HepG2 (cell line): Measurements from ENCODE around the gene B3GALNT2. TPM values are rescaled to one million over a fixed set of nuclear protein-coding genes. Genes with fewer than 3 reads are reported as not detected.

ENCODE experiments used
- GATA4 ChIP-seq: sonication (generic); IDR thresholded peaks from 2 replicates; pipeline ENCODE4 v1.6.1; 2016; ENCODE audit warnings: antibody characterized with exemption, low read depth, borderline replicate concordance
- HCFC1 ChIP-seq: fragments of 150-350 bp; IDR thresholded peaks from 2 replicates; pipeline ENCODE4 v1.6.1; 2014; ENCODE audit warnings: low read depth, low read length
- HES4 ChIP-seq: sonication (generic); formaldehyde crosslinking; IDR thresholded peaks from 2 replicates; pipeline ENCODE4 v1.9.0; 2021; ENCODE audit warnings: mild to moderate bottlenecking, missing genetic modification reagents, borderline replicate concordance
- HNRNPH1 ChIP-seq: fragments of 200-400 bp; formaldehyde crosslinking; optimal IDR thresholded peaks from 2 replicates; pipeline ENCODE3; 2017; ENCODE audit warnings: mild to moderate bottlenecking, low read depth, low read length
- IKZF4 ChIP-seq: sonication (generic); formaldehyde crosslinking; IDR thresholded peaks from 2 replicates; pipeline ENCODE4 v1.5.1; 2020; ENCODE audit warnings: borderline replicate concordance, mild to moderate bottlenecking, low read depth, missing genetic modification reagents; ENCODE audit errors: not compliant biosample characterization
- JDP2 ChIP-seq: sonication (generic); formaldehyde crosslinking; IDR thresholded peaks from 2 replicates; pipeline ENCODE4 v1.8.1; 2022; ENCODE audit warnings: missing genetic modification reagents, borderline replicate concordance
- KDM5B ChIP-seq: sonication (generic); formaldehyde crosslinking; IDR thresholded peaks from 2 replicates; pipeline ENCODE4 v1.4.0; 2020; ENCODE audit warnings: missing genetic modification reagents, mild to moderate bottlenecking, borderline replicate concordance
- MIER2 ChIP-seq: IDR thresholded peaks from 2 replicates; pipeline ENCODE4 v1.6.1; 2016; ENCODE audit warnings: missing biosample characterization, missing genetic modification reagents
- MXD1 ChIP-seq: sonication (generic); formaldehyde crosslinking; IDR thresholded peaks from 2 replicates; pipeline ENCODE4 v1.4.0; 2020; ENCODE audit warnings: mild to moderate bottlenecking, missing genetic modification reagents
- NCOA2 ChIP-seq: sonication (generic); formaldehyde crosslinking; IDR thresholded peaks from 2 replicates; pipeline ENCODE4 v1.8.0; 2022; ENCODE audit warnings: inconsistent platforms
- NFKB2 ChIP-seq: sonication (generic); formaldehyde crosslinking; IDR thresholded peaks from 2 replicates; pipeline ENCODE4 v1.4.0; 2020; ENCODE audit warnings: missing genetic modification reagents, borderline replicate concordance
- NFRKB ChIP-seq: fragments of 450-650 bp; IDR thresholded peaks from 2 replicates; pipeline ENCODE4 v1.6.1; 2017
- PAF1 ChIP-seq: IDR thresholded peaks from 2 replicates; pipeline ENCODE4 v1.6.1; 2016; ENCODE audit warnings: missing genetic modification reagents, missing compliant biosample characterization
- PHB2 ChIP-seq: fragments of 450-650 bp; IDR thresholded peaks from 2 replicates; pipeline ENCODE4 v1.6.1; 2018; ENCODE audit not compliant: partially characterized antibody
- REL ChIP-seq: sonication (generic); formaldehyde crosslinking; conservative IDR thresholded peaks from 2 replicates; pipeline ENCODE4 v1.8.0; 2022; ENCODE audit warnings: mild to moderate bottlenecking, missing genetic modification reagents, moderate library complexity
- RNF2 ChIP-seq: fragments of 450-650 bp; conservative IDR thresholded peaks from 2 replicates; pipeline ENCODE4 v1.6.1; 2016; ENCODE audit warnings: low read depth
- SIX1 ChIP-seq: sonication (generic); formaldehyde crosslinking; IDR thresholded peaks from 2 replicates; pipeline ENCODE4 v1.4.0; 2020; ENCODE audit warnings: missing genetic modification reagents, borderline replicate concordance
- TCF7 ChIP-seq: sonication (generic); IDR thresholded peaks from 2 replicates; pipeline ENCODE4 v1.6.1; 2016; ENCODE audit warnings: antibody characterized with exemption, low read depth
- ZFP82 ChIP-seq: sonication (generic); formaldehyde crosslinking; IDR thresholded peaks from 2 replicates; pipeline ENCODE4 v1.5.1; 2020; ENCODE audit warnings: mild to moderate bottlenecking, missing genetic modification reagents, borderline replicate concordance
- ZNF101 ChIP-seq: sonication (generic); formaldehyde crosslinking; IDR thresholded peaks from 2 replicates; pipeline ENCODE4 v1.4.0; 2020; ENCODE audit warnings: mild to moderate bottlenecking, low read depth, missing genetic modification reagents, borderline replicate concordance
- ZNF205 ChIP-seq: IDR thresholded peaks from 2 replicates; pipeline ENCODE4 v1.6.1; 2018; ENCODE audit warnings: missing biosample characterization, missing genetic modification reagents
- ZNF230 ChIP-seq: sonication (generic); formaldehyde crosslinking; IDR thresholded peaks from 2 replicates; pipeline ENCODE4 v1.4.0; 2020; ENCODE audit warnings: mild to moderate bottlenecking, missing genetic modification reagents
- ZNF234 ChIP-seq: sonication (generic); formaldehyde crosslinking; conservative IDR thresholded peaks from 2 replicates; pipeline ENCODE4 v1.5.1; 2020; ENCODE audit warnings: mild to moderate bottlenecking, missing genetic modification reagents
- ZNF530 ChIP-seq: sonication (generic); formaldehyde crosslinking; IDR thresholded peaks from 2 replicates; pipeline ENCODE4 v1.5.0; 2020; ENCODE audit warnings: low read depth, mild to moderate bottlenecking, missing genetic modification reagents
- ZNF543 ChIP-seq: sonication (generic); formaldehyde crosslinking; IDR thresholded peaks from 2 replicates; pipeline ENCODE4 v1.4.0; 2020; ENCODE audit warnings: mild to moderate bottlenecking, missing genetic modification reagents
- ZNF607 ChIP-seq: sonication (generic); formaldehyde crosslinking; IDR thresholded peaks from 2 replicates; pipeline ENCODE4 v1.5.1; 2020; ENCODE audit warnings: missing genetic modification reagents, mild to moderate bottlenecking, borderline replicate concordance
- ZNF747 ChIP-seq: sonication (generic); formaldehyde crosslinking; IDR thresholded peaks from 2 replicates; pipeline ENCODE4 v1.8.1; 2023; ENCODE audit warnings: missing genetic modification reagents, mild to moderate bottlenecking, borderline replicate concordance
- ZNF773 ChIP-seq: sonication (generic); formaldehyde crosslinking; IDR thresholded peaks from 2 replicates; pipeline ENCODE4 v1.4.0; 2020; ENCODE audit warnings: missing genetic modification reagents, borderline replicate concordance
- ZNF777 ChIP-seq: sonication (generic); formaldehyde crosslinking; IDR thresholded peaks from 2 replicates; pipeline ENCODE4 v1.4.0; 2020; ENCODE audit warnings: missing genetic modification reagents
- ZSCAN25 ChIP-seq: sonication (generic); formaldehyde crosslinking; IDR thresholded peaks from 2 replicates; pipeline ENCODE4 v1.8.0; 2022; ENCODE audit warnings: mild to moderate bottlenecking, missing genetic modification reagents
- ZSCAN5A ChIP-seq: sonication (generic); formaldehyde crosslinking; IDR thresholded peaks from 2 replicates; pipeline ENCODE4 v1.8.0; 2022; ENCODE audit warnings: mild to moderate bottlenecking, missing genetic modification reagents, borderline replicate concordance
- polyA plus RNA-seq, 8 experiments: library from polyadenylated mRNA; depleted of rRNA in 3 of 8; stranded (reverse) in 7 of 8; unstranded in 1 of 8; fragments of >200 nt; fragmentation: Illumina TruSeq in 4 of 8; extraction: Trizol in 4 of 8; gene quantifications; 2 replicates each; pipeline versions ENCODE4 v1.2.1 to v1.2.3, GENCODE V29; 2011 to 2016; ENCODE audit warnings: low read depth in 4 of 8, missing spikeins in 1 of 8, mixed read lengths in 1 of 8; ENCODE audit not compliant: insufficient read depth in 1 of 8
- total RNA-seq, 5 experiments: library from RNA; depleted of rRNA; stranded (reverse); fragments of >200 nt; fragmentation: Illumina TruSeq; extraction: Trizol; gene quantifications; 2 replicates each; pipeline ENCODE4 v1.2.3, GENCODE V29; 2016; ENCODE audit warnings: low read depth in 1 of 5

B3GALNT2 gene
- total and polyA plus RNA-seq, 2 of the 13 experiments (the other 11 are each of a cell fraction or from before 2014, with no cell fraction given), result 16.5 to 28.9 TPM

GRCh38 chr1:235504494-235505222 is 406 bp upstream of the B3GALNT2 start (continued):
- TF ChIP-seq NFKB2 (CRISPR knock-in tag) (peak; percentile 64; the same call in 1 of the 2 replicates), MIER2 (peak; percentile 57; the same call in 1 of the 2 replicates), ZNF773 (CRISPR knock-in tag) (0 out of 2 replicates have a peak, but pooled peaks have one; percentile 53), ZNF777 (CRISPR knock-in tag) (peak; percentile 62; the same call in 1 of the 2 replicates), ZSCAN5A (0 out of 2 replicates have a peak, but pooled peaks have one; percentile 28), ZSCAN25 (peak; percentile 52; the same call in 1 of the 2 replicates), GATA4 (no peak), ZNF234 (CRISPR knock-in tag) (no peak), RNF2 (peak; percentile 8), HNRNPH1 (no peak), REL (peak; percentile 52; the same call in 1 of the 2 replicates), ZNF607 (CRISPR knock-in tag) (peak; percentile 55; the same call in 1 of the 2 replicates), IKZF4 (CRISPR knock-in tag) (no peak), PAF1 (CRISPR knock-in tag) (no peak), NCOA2 (no peak; the same call in 1 of the 2 replicates), PHB2 (no peak), KDM5B (CRISPR knock-in tag) (peak; percentile 83; the same call in 1 of the 2 replicates), MXD1 (CRISPR knock-in tag) (peak; percentile 75; the same call in 1 of the 2 replicates), ZNF747 (peak; percentile 74), HES4 (CRISPR knock-in tag) (no peak), JDP2 (no peak), SIX1 (no peak), ZNF230 (CRISPR knock-in tag) (0 out of 2 replicates have a peak, but pooled peaks have one; percentile 42), ZNF530 (CRISPR knock-in tag) (no peak; the same call in 1 of the 2 replicates), ZNF205 (CRISPR knock-in tag) (0 out of 2 replicates have a peak, but pooled peaks have one; percentile 23), ZNF543 (CRISPR knock-in tag) (0 out of 2 replicates have a peak, but pooled peaks have one; percentile 23), TCF7 (no peak), NFRKB (no peak), ZFP82 (no peak; the same call in 1 of the 2 replicates), HCFC1 (peak; percentile 91), ZNF101 (no peak)
